ENCODE measurements around the gene LMF2.
A peak's percentile ranks its signal among the peaks of the same experiment; 100 is the strongest.

Gene LMF2

GRCh38 chr22:50481045-50481439 is 26.5 kb downstream of the LMF2 start:
- no peak for DNase-seq

DNA sequence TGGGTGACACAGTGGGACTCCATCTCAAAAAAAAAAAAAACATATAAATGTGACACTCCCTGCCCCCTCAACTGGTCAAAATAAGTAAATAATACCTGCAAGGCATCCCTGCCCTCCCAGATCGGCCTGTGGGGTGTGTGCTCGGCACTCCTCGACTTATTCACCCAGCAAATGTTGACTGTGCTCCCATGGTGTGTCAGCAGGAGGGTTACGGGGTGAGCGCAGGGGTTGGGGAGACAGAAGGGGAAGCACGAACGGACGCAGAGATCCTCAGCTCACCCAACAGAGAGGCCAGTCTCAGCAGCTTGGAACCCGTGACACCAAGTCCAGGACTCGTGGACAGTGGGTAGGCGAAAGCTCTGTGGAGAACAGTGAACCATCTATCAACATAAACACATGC is 27.8 kb downstream of the LMF2 start:
- DNase-seq: no peak

GRCh38 chr22:50477923-50478322 is 29.6 kb downstream of the LMF2 start:
- no peak for DNase-seq

DNA sequence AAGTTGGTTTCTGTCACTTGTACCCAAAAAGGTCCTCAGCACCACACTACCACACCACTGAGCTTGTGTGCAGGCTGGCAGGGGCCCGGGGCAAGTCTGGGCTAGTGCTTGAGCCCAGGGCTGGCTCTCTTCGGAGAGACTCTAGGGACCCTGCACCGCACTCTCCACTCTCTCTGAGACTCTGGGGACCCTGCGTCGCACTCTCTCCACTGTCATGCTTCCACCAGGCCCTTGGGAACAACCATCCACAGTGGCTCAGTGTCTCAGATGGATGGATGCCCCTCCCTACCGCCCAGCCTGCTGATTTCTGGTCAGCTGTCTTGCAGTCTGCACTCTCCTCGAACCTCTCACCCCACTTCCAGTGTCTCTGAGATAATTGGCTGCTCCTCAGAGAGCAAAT is 30.6 kb downstream of the LMF2 start:
- DNase-seq: no peak

GRCh38 chr22:50475652-50476002 is 31.9 kb downstream of the LMF2 start:
- DNase-seq: no peak

GRCh38 chr22:50474710-50475651 is 32.5 kb downstream of the LMF2 start, which contains the start of gene SBF1:
TSS of gene SBF1 (minus strand) at chr22:50475035. CDS start at chr22:50474840, 195 bp downstream.
- DNase-seq: peak; percentile 52 to 64

DNA sequence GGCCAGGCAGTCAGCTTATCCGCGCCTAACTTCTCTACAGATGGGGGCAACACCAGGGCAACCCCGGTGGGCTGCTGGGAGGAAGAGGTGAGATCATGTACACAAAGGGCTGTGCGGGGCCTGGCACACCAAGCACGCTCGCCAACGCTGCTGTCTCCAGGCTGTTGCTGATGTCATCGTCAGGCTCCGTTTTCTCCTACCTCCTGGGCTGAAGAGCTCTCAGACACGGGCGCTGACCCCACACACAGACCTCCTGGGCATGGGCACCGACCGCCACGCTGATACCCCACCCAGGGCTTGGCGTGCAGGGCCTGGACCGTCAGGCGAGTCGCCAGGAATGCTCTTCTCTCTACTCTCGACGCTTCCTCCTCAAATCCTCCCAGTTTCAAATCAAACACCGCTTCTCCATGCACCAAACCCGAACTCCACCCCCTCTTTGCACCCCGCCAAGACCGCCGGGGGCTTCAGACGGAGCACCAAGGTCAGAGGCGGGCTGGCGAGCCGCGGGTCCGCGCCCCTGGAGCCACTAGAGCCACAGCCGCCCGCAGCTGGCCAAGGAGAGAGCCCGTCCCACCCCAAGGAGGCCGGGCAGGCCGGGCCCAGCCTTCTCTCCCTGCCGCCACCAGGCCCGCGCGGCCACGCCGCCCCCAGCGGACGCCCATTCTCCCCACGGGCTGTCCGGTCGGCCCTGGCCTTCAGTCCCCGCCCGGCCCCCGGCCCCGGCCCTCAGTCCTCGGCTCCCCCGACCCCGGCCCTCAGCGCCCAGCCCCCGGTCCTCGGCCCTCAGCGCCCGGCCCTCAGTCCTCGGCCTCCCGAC is 33.4 kb downstream of the LMF2 start:
- DNase-seq: no peak

DNA sequence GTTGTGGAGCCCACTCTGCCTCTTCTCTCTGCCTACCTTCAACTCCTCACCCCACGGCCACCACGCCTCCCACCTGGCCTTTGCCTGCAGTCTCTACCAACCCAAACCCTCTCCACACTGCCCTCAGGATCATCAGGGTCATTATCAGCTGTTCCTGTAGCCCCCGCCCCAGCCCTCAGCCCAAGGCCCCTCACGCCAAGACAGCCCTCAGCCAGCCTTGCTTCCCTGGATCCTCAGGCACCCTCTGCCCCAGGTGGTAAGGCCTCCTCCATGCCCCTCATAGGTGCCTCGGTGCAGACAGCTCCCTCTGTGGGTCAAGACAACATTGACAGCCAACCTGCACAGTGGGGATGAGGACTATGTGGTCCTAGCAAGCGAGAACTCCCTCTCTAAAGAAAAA is 34.4 kb downstream of the LMF2 start:
- DNase-seq: no peak

- DNase-seq: no peak
Measured at GRCh38 chr22:50471962-50472361, 35.5 kb downstream of the LMF2 start.

- DNase-seq: peak in 1 of 2 experiments; percentile 35
Measured at GRCh38 chr22:50471197-50471847, 36.2 kb downstream of the LMF2 start.

- DNase-seq: no peak
Measured at GRCh38 chr22:50470491-50470890, 37.0 kb downstream of the LMF2 start.

DNA sequence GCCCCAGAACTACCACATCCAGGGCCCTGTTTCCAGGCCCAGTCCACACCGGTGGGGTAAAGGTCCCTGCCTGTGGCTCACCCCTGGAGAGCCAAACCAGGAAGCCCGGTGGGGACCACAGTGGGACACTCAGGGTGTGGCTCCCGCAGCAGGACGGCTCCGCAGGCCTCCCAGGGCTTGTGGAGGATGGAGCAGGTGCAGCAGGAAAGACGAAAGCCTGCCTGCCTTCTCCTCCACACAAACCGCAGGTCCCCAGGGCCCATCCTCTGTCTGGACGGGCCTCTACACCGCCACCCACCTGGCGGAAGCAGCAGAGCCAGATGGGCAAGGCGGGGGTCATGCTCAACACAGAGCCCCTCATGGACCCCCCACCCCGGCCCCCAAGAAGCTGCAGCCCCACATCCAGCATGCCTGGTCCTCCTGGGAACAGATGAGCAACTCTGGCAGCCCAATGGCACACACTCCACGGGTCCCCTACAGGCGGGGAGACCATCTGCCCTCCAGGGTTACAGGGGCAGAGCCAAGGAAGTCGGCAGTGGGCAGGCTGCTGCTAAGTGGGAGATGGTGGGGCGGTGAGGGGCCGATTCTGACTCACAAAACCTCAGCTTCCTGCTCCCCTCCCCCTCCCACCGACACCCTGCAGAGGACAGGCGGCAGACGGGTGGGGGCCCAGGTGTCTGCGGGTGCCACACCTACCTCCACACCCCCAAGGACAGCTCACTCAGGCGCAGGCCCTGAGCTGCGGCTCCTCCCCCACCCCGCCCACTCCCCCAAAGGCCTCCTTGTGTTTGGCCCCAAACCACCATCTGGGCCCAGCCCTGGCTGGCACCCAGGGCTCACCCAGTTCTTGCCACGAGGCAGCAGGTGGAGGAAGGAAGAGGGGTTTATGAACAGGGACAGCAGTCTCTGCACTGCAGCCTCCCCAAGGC is 37.9 kb downstream of the LMF2 start:
- no peak for DNase-seq

- DNase-seq: no peak
Measured at GRCh38 chr22:50468626-50469025, 38.9 kb downstream of the LMF2 start.

DNA sequence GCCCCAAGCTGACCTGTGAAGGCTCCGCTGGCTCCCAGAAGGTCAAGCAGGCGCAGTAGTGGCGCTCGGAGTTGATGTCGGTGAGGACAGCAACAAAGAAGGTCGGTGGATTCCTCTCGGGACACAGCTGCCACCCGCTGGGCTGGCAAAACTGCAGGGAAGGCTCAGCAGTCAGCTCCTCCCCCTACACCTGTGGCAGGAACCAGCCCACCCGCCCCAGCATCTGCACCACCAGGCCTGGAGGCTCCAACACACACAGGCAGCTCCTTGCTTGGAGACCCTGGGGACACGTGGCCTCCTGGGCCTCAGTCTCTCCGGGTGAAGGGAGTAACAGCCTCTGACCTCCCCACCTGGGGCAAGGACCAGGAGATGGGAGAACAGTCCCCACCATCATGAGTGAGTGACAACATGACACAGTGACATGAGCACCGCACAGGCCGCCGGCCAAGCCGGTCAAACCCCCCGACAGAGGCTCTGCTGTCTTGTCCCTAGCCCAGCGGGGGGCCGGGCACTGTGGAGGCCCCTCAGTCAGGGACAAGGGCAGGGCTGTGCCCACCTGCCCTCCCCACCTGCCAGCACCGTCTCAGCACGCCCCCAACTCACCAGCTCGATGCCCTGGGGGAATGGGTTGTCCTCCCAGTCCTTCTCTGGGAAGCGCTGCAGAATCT is 39.6 kb downstream of the LMF2 start:
- DNase-seq: no peak

- no peak for DNase-seq
Measured at GRCh38 chr22:50467341-50467740, 40.2 kb downstream of the LMF2 start.

- no peak for DNase-seq
Measured at GRCh38 chr22:50465066-50465930, 42.2 kb downstream of the LMF2 start.

DNA sequence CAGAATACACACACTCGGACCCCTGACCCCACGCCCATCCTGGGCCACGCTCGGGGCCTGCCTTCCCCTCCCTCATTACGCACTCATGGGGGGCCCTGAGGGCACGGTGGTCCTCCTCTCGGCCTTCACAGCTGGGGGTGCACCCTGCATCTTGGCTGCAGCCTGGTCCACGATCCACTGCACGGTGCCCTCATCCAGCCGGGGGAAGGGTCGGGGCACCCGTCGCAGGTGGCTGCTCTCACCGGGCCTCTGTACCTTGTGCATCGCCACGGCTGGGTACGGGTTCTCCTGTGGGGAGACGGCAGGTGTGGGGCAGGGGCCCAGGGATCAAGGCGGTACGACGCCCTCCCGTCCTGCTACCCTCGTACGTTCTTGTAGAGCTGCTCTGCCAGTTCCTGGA is 43.1 kb downstream of the LMF2 start:
- no peak for DNase-seq

GRCh38 chr22:50463188-50463900 is 44.2 kb downstream of the LMF2 start:
- DNase-seq: no peak

DNA sequence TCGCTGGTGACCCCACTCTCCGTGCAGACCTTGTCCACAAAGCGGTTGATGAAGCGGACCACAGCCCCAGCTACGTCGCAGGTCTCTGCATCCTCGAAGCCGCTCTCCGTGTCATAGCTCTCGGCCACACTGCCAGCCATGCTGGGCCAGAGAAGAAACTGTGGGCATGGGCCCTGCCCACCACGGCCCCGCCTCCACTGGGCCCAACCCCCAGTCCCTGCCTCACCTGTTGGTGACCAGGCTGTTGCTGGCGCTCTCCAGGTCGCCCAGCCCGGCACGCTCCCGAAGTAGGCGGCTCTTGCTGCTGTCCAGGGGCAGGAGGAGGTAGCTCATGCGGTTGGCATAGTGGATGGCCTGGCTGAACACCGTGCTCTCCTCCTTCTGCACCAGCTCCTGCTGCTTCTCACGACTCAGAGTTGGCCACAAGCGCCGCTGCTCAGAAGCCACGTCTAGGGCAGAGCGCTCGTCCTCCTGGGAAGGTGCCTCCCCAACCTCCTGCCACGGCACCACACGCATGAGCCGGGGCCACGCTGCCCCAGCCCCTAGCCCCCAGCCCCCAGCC is 45.4 kb downstream of the LMF2 start:
- DNase-seq: no peak

DNA sequence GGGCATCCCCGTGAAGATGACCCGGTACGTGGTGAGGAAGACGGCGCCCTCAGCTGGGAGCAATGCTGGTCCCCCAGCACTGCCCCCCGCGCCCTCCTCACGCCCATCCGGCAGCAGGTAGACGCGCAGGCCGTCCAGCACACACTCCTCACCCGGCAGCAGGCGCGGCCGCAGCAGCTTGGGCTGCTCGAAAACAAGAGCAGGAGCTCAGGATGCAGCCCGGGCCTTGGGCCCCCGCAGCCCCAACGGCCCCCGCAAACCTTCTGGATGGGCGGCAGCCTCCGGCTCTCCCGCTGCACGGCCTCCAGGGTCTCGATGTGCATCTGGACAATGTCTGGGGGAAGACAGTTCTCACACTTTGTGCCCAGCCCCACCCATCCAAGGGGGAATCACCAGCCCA is 46.0 kb downstream of the LMF2 start:
- no peak for DNase-seq
